Measurements from ENCODE around the gene CAMK2N1. TPM values are rescaled to one million over a fixed set of nuclear protein-coding genes. Genes with fewer than 3 reads are reported as not detected.

The CAMK2N1 gene
- total and polyA plus RNA-seq, 2 of the 13 experiments (the other 11 are each of a cell fraction or from before 2014, with no cell fraction given), result 38.0 to 38.6 TPM

GRCh38 chr1:20483833-20484518 is 2.0 kb downstream of the CAMK2N1 start (continued):
- TF ChIP-seq DR1 (CRISPR knock-in tag; IDR thresholded peaks at IDR 0.05), result 0 out of 2 replicates have a peak, but pooled peaks have one; percentile 26
- TF ChIP-seq REST (IDR thresholded peaks at IDR 0.05; ENCODE audit: borderline replicate concordance in 1 of 2, low read depth in 1 of 2, low read length in 2 of 2), result no peak
- no peak for TF ChIP-seq HBP1 (CRISPR knock-in tag; IDR thresholded peaks at IDR 0.05; ENCODE audit: low read depth)
- TF ChIP-seq ZNF580 (CRISPR knock-in tag; IDR thresholded peaks at IDR 0.05; ENCODE audit: borderline replicate concordance, low read depth), result 0 out of 2 replicates have a peak, but pooled peaks have one; percentile 16
- TF ChIP-seq NR2F2 (IDR thresholded peaks at IDR 0.05; ENCODE audit: borderline replicate concordance, low read depth), result no peak
- peak; percentile 51 for TF ChIP-seq HDAC1 (CRISPR knock-in tag; IDR thresholded peaks at IDR 0.05)
- no peak for TF ChIP-seq PRDM15 (CRISPR knock-in tag; IDR thresholded peaks at IDR 0.05)
- no peak for TF ChIP-seq ZBTB20 (CRISPR knock-in tag; IDR thresholded peaks at IDR 0.05; ENCODE audit: borderline replicate concordance, low read depth)
- no peak for TF ChIP-seq ZBTB25 (CRISPR knock-in tag; IDR thresholded peaks at IDR 0.05)
- TF ChIP-seq FOXM1 (CRISPR knock-in tag; IDR thresholded peaks at IDR 0.05), result no peak
- TF ChIP-seq E2F5 (CRISPR knock-in tag; conservative IDR thresholded peaks at IDR 0.05), result no peak
- TF ChIP-seq GTF2F1 (IDR thresholded peaks at IDR 0.05; ENCODE audit: low read length), result no peak
- no peak for TF ChIP-seq ZNF354B (CRISPR knock-in tag; IDR thresholded peaks at IDR 0.05)
- TF ChIP-seq ZBTB37 (CRISPR knock-in tag; IDR thresholded peaks at IDR 0.05), result no peak
- TF ChIP-seq ZNF3 (CRISPR knock-in tag; IDR thresholded peaks at IDR 0.05), result no peak
- no peak for TF ChIP-seq RBM39 (IDR thresholded peaks at IDR 0.05; ENCODE audit: low read depth, low read length, poor library complexity, severe bottlenecking)
